Activated CD8-positive, alpha-beta memory T cell treated with anti-CD3 and anti-CD28 coated beads, Interleukin-2, amount 10 ng/mL, durations not matched to agents 7 days and 5 days (primary cell): ENCODE results near the gene CSF3. TPM values are rescaled to one million over a fixed set of nuclear protein-coding genes. Genes with fewer than 3 reads are reported as not detected.

Source experiments
- ATAC-seq: fragments of 150-1000 bp; cut with Tn5 transposase; one replicate; pipeline ENCODE4 v1.10.0; 2021; ENCODE audit warnings: moderate library complexity
- CTCF ChIA-PET: fragments of 350-600 bp; sonication (Branson Sonifier 250); formaldehyde crosslinking; loops from one replicate; lab custom pipeline; 2021; ENCODE audit warnings: antibody characterized with exemption; lab: Charles Lee
- DNase-seq: peaks from one replicate; pipeline ENCODE4 v3.0.0-alpha.2; 2020
- H3K27ac Mint-ChIP-seq: one replicate; pipeline ENCODE4 v1.8.0; 2021; ENCODE audit warnings: mild to moderate bottlenecking, mixed read lengths
- H3K27me3 Mint-ChIP-seq: one replicate; pipeline ENCODE4 v1.8.0; 2021; ENCODE audit warnings: mixed read lengths
- H3K36me3 Mint-ChIP-seq: one replicate; pipeline ENCODE4 v1.8.0; 2021; ENCODE audit warnings: mild to moderate bottlenecking, mixed read lengths
- H3K4me1 Mint-ChIP-seq: one replicate; pipeline ENCODE4 v1.8.0; 2021; ENCODE audit warnings: mixed read lengths
- H3K4me3 Mint-ChIP-seq: one replicate; pipeline ENCODE4 v1.8.0; 2021; ENCODE audit warnings: mild to moderate bottlenecking, moderate library complexity, mixed read lengths
- H3K9me3 Mint-ChIP-seq: one replicate; pipeline ENCODE4 v1.8.0; 2022; ENCODE audit warnings: low read depth, mixed read lengths
- total RNA-seq, 2 experiments: library from RNA; stranded (reverse); gene quantifications; one replicate each; pipeline ENCODE4 v1.2.3, GENCODE V29; 2021

The CSF3 gene
- total RNA-seq, 2 experiments from 2014 or later: not detected

DNA sequence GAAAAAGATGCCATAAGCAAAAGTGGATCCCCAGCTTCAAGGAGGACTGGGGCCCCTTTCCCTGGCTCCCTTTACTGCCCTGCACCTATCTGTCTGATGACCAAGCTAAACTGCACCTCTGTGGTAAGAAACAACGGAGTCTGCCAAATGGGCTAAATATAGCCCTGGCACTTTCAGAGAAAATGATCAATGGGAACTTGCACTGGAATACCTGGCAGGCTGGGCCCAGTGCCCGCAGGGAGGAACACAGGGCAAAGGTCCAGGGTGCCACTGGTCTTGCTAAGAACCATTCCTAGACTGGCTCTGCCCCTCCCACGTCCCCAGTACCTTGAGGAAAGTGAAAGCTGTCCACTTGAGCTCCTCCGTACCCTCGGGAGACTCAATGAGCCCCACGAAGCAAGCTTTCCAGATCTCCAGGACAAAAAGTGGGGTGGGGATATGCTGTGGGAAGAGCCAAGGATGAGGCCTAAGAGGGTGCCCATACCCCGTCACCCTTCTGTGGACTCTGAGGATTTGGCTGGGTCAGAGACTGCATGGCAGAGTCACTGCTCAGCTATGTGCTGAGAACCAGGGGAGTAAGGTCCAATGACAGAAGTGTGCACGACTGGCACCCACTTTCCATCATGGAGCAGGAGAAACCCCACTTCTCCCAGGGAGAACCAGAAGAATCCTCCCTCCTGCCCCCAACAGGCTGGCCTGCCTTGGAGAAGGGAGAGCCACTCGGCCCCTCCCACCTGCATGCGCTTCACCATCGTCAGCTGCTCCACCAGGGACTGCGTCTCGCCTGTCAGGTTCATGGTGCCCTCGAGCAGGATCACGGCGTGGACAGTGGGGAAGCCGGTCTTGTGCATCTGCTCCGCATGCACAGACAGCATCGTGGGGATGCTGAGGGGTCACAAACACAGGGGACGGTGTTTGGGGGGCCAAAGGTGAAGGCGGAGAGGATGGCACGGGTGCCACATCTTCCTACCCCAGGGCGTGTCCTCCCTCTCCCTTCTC, 17.4 kb downstream of the CSF3 start:
- no peaks in the 10 kb centered on the region for H3K9me3 Mint-ChIP-seq
- no peak overlapping the region for H3K4me3 Mint-ChIP-seq
- peaks cover 12% of the 10 kb centered on the region for H3K36me3 Mint-ChIP-seq
- CTCF ChIA-PET: interaction anchor here (0.7 kb wide), 1 partner anchor 18 kb away, joined by 3 read pairs; no protein-coding TSS in a partner anchor
- no peaks in the 10 kb centered on the region for H3K4me1 Mint-ChIP-seq
- DNase-seq: no peak
- no peaks in the 10 kb centered on the region for H3K27me3 Mint-ChIP-seq
- no peak for ATAC-seq
- H3K27ac Mint-ChIP-seq: no peak overlapping the region

DNA sequence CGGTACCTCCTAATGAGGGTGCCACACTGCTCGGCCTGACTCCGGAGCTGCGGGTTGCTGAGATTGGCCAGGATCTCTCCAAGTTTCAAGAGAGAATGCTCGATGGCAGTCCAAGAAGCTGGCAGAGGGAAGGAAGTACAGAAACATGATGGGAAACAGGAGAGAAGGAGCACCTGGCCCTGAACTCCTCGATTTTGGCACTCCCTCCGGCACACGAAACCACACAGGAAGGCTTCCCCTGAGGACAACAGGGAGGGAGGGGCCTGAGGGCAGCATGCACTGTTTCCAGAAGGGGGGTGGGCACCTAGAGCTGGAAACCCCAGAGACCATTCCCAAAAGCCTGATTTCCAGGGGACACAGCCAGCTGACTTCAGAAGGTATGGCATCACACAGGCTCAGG, 18.1 kb downstream of the CSF3 start:
- no peaks in the 10 kb centered on the region for H3K27me3 Mint-ChIP-seq
- H3K27ac Mint-ChIP-seq: no peak overlapping the region
- no peaks in the 10 kb centered on the region for H3K4me1 Mint-ChIP-seq
- peaks cover 12% of the 10 kb centered on the region for H3K36me3 Mint-ChIP-seq
- no peaks in the 10 kb centered on the region for H3K9me3 Mint-ChIP-seq
- CTCF ChIA-PET: no interaction called here
- no peak overlapping the region for H3K4me3 Mint-ChIP-seq
- DNase-seq (no peak), ATAC-seq (no peak)

DNA sequence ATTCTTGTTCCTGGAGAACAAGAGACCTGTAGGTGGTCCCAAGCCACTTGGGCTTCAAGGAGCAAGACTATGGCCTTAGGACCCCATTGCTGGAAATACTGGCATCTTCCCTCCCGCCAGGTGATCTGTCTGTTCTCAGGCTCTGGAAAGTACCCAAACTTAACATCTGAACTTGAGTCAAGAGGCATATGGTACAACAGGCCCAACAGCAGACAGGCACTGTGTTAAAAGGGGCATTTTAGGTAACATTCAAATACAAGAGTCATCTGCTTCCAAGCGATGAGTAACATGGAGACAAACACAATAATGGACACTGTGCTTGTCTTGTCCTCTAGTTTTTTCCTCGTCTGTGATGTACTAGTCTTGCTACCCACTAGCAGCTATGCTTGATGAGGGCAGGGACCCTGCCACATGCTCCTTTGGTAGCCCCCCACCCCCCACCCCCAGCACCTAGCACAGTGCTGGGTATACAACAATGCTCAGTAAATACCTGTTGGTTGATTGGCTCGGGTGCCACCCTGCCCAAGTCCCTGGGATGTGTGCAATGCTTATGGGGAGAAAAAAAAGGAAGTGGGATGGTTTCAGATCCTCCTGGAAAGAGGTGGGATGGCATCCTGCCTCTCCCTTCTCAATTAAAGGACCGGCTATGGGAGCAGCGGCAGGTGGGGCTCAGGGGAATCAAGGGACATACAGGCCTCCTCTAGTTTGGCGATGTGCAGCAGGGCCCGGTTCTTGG, 19.4 kb downstream of the CSF3 start:
- ATAC-seq (no peak), DNase-seq (no peak)
- CTCF ChIA-PET: interaction anchor here (1.3 to 3.6 kb wide), 3 partner anchors 7 to 78 kb away, joined by 3 to 23 read pairs (median 6); no protein-coding TSS in a partner anchor
- H3K36me3 Mint-ChIP-seq: peaks cover 8% of the 10 kb centered on the region
- no peaks in the 10 kb centered on the region for H3K27me3 Mint-ChIP-seq
- H3K4me1 Mint-ChIP-seq: no peaks in the 10 kb centered on the region
- no peaks in the 10 kb centered on the region for H3K9me3 Mint-ChIP-seq
- no peak overlapping the region for H3K27ac Mint-ChIP-seq
- no peak overlapping the region for H3K4me3 Mint-ChIP-seq

DNA sequence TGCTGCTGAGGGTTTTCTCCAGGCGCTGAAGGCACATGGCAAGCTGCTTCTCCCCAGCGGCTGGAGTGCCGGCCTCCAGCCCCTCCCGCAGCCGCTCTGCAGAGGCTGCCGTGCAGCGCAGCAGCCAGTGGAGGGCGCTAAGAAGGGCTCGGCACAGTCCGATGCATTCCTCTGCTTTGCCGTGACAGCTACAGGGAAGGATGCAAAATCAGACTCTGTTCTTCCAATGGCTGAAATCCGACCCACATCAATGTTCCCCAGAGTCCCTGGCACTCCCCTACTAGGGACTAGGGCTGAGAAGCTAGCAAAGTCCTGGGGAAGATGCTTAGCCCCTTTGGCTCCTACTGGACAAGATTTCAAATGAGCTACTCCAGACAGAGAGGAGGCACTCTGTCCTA, 19.9 kb downstream of the CSF3 start:
- ATAC-seq: no peak
- H3K36me3 Mint-ChIP-seq: peaks cover 6% of the 10 kb centered on the region
- no peaks in the 10 kb centered on the region for H3K27me3 Mint-ChIP-seq
- H3K27ac Mint-ChIP-seq: no peak overlapping the region
- DNase-seq: no peak
- CTCF ChIA-PET: interaction anchor here (1.3 to 3.6 kb wide), 3 partner anchors 8 to 78 kb away, joined by 3 to 23 read pairs (median 6); no protein-coding TSS in a partner anchor
- H3K9me3 Mint-ChIP-seq: no peaks in the 10 kb centered on the region
- no peak overlapping the region for H3K4me3 Mint-ChIP-seq
- no peaks in the 10 kb centered on the region for H3K4me1 Mint-ChIP-seq

DNA sequence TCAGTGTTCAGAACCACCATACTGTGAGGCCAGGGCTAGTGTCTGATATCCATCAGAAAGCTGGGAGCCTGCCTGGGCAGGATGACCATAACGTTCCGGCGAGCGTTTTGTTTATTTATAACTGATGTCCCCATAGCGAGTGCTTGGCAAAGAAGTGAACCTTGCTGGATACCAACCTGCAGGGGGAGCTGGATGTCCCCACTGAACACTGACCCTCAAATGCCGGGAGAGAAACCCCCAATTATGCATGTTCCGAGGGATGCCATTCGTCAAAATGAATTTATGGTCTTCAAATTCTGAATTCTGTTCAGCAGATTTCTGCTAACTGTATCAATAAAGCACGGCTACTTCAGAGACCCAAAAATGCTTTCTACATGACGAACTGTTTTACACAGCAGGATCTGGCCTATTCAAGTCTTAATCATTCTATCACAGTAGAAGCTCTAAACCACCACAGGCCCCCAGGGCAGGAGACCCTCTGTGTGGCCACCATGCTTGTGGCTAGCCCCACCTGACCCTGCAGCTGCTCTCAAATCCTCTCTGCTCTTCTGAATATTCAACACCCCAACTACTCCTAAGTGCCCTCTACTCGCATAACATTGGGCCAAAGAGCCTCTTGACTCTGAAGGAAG, 23.8 kb downstream of the CSF3 start:
- Mint-ChIP-seq H3K9me3 (no peaks in the 10 kb centered on the region), H3K4me1 (no peaks in the 10 kb centered on the region), H3K4me3 (no peak overlapping the region), H3K27me3 (no peaks in the 10 kb centered on the region), H3K36me3 (no peaks in the 10 kb centered on the region), H3K27ac (no peak overlapping the region)
- CTCF ChIA-PET: interaction anchor here (0.8 to 2.4 kb wide), 8 partner anchors 12 to 129 kb away, joined by 3 to 18 read pairs (median 3); no protein-coding TSS in a partner anchor
- DNase-seq (no peak), ATAC-seq (no peak)

DNA sequence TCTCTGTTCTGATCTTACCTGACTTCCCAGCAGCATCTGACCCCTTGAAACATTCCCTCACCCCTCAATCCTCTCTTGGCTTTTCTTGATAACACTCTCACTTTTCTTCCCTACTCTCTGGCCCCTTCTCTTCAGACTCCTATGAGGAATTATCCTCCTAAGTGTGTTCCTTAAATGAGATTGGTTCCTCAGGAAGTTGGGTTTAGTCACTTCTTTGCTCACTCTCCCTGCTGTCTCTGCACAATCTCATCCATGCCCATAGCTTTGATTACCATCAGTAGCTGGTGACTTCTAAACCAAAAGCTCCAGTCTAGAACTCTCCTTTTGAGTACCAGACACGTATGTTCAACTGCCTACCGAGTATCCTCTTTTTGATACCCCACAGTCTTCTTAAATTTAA, 26.0 kb downstream of the CSF3 start:
- H3K36me3 Mint-ChIP-seq: no peaks in the 10 kb centered on the region
- H3K9me3 Mint-ChIP-seq: no peaks in the 10 kb centered on the region
- no peak overlapping the region for H3K27ac Mint-ChIP-seq
- ATAC-seq (no peak), DNase-seq (no peak)
- CTCF ChIA-PET: interaction anchor here (0.6 to 1.4 kb wide), 5 partner anchors 14 to 45 kb away, joined by 3 to 5 read pairs (median 4); partner anchors contain the start of gene CSF3
- no peaks in the 10 kb centered on the region for H3K4me1 Mint-ChIP-seq
- no peak overlapping the region for H3K4me3 Mint-ChIP-seq
- no peaks in the 10 kb centered on the region for H3K27me3 Mint-ChIP-seq

DNA sequence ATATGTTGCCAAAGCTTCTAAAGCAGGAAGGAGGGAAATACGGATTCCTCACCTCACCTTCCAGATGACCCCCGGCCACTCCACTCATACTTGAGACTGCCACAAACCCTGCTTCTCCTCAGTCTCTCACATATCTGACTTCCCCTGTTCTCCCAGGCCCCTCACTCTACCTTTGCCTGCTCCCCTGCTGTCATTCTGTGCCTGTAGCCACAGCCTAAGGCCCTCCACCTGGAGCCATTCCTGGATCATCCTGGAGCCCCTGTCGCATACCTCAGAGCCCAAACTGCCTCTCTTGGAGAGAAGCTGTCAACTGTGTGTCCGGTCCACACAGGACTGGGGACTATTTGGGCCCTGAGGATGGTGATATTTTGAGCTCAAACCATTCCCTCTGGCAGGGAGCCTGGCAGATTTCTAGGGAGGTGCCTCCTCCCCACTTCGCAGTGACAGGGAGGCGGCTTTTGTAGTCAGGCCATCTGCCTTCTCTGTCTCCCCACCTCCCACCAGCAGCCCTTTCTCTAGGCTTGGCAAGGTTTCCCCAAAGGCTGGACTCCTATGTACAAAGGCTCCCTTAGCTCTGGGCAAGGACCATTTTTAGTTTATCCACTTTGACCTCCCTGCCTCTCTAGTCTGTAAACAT, 41.3 kb downstream of the CSF3 start:
- no peak overlapping the region for H3K27ac Mint-ChIP-seq
- no peaks in the 10 kb centered on the region for H3K9me3 Mint-ChIP-seq
- H3K36me3 Mint-ChIP-seq: peaks cover 7% of the 10 kb centered on the region
- peaks cover 12% of the 10 kb centered on the region for H3K27me3 Mint-ChIP-seq
- H3K4me3 Mint-ChIP-seq: no peak overlapping the region
- CTCF ChIA-PET: interaction anchor here (1.0 to 6.1 kb wide), 4 partner anchors 13 to 112 kb away, joined by 3 to 54 read pairs (median 12); no protein-coding TSS in a partner anchor
- DNase-seq (no peak), ATAC-seq (no peak)
- peaks cover 23% of the 10 kb centered on the region for H3K4me1 Mint-ChIP-seq

DNA sequence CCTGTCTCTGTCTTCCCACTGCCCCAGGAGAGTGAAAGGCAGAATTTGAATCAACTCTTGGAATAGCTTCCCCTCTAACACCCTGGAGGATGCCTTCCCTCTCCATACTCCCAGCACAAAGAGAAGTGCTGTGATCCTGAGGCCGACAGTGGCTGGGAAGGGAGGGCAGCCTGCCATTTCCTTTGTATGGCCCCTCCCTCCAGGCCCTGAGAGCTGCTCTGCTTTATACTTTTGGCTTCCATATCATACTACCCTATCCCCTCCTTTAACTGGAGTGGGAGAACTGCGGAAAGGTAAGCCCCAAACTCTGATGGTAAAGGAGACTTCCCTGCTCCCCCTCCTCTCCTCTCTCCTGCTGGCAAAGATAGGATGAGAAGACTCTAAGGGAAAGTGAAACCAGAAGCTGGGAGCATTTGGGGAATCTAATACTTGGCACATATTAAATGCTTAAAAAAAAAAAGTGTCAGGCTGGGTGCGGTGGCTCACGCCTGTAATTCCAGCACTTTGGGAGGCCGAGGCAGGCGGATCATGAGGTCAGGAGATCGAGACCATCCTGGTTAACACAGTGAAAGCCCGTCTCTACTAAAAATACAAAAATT, 43.0 kb downstream of the CSF3 start:
- no peaks in the 10 kb centered on the region for H3K9me3 Mint-ChIP-seq
- CTCF ChIA-PET: interaction anchor here (1.1 to 2.5 kb wide), 8 partner anchors 10 to 66 kb away, joined by 3 to 19 read pairs (median 3); no protein-coding TSS in a partner anchor
- H3K36me3 Mint-ChIP-seq: peaks cover 2% of the 10 kb centered on the region
- H3K27ac Mint-ChIP-seq: no peak overlapping the region
- DNase-seq: no peak
- H3K27me3 Mint-ChIP-seq: peaks cover 21% of the 10 kb centered on the region
- H3K4me1 Mint-ChIP-seq: peaks cover 23% of the 10 kb centered on the region
- no peak for ATAC-seq
- H3K4me3 Mint-ChIP-seq: no peak overlapping the region

DNA sequence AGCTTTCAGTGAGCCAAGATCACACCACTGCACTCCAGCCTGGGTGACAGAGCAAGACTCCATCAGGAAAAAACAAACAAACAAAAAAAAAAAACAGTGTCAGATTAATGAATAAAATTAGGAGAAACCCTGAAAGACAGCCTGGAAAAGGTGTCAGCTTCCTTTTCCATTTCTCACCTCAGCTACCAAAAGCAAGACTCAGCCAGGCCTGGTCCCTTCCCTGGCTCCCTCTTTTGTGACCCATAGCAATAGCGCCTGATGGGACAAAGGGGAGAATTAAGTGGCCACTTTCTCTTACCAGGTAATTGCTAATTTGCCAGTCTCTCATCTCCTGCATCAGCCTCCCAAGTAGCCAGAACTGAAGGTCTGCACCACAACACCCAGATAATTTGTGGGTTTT, 43.6 kb downstream of the CSF3 start:
- no peak overlapping the region for H3K27ac Mint-ChIP-seq
- no peak overlapping the region for H3K4me3 Mint-ChIP-seq
- peaks cover 22% of the 10 kb centered on the region for H3K4me1 Mint-ChIP-seq
- H3K36me3 Mint-ChIP-seq: peaks cover 2% of the 10 kb centered on the region
- no peak for DNase-seq
- H3K9me3 Mint-ChIP-seq: no peaks in the 10 kb centered on the region
- peaks cover 22% of the 10 kb centered on the region for H3K27me3 Mint-ChIP-seq
- CTCF ChIA-PET: interaction anchor here (1.1 to 2.5 kb wide), 8 partner anchors 9 to 65 kb away, joined by 3 to 19 read pairs (median 3); no protein-coding TSS in a partner anchor
- ATAC-seq: no peak

DNA sequence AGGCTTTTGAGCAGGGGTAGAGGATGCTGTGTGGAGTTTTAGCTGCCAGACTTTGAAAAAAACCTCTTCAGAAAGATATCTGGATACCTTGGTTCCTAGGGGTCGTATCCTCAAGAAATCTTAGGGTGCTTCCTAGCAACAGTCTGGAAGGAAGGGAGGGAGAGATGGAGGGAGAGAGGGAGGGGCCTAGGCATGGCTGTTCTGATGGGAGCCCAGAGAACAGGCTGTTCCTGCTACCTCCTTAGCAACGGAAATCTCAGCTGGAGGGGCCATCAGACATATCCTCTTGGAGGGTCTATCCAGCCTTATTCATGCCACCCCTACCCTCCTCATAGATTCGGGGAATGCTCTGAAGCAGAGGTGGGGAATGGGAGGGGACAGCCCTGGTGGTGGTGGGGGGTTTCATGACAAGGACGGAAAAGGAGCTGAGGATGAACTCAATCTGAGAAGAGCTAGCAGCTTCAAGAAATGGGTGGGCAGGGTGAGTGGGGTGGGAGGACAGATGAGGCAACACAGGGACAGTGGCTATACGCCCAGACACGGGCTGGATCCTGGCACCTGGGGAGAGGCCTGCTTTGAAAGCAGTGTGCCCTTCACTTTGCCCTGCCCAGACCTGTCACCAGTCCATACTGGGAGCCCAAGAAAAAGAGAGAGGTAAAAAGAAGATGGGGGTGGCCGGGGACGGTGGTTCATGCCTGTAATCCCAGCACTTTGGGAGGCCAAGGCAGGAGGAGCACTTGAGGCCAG, 44.7 kb downstream of the CSF3 start:
- ATAC-seq (no peak), DNase-seq (no peak)
- no peak overlapping the region for H3K27ac Mint-ChIP-seq
- peaks cover 25% of the 10 kb centered on the region for H3K4me1 Mint-ChIP-seq
- H3K9me3 Mint-ChIP-seq: no peaks in the 10 kb centered on the region
- no peak overlapping the region for H3K4me3 Mint-ChIP-seq
- peaks cover 26% of the 10 kb centered on the region for H3K27me3 Mint-ChIP-seq
- H3K36me3 Mint-ChIP-seq: no peaks in the 10 kb centered on the region
- CTCF ChIA-PET: interaction anchor here (1.0 to 2.5 kb wide), 4 partner anchors 8 to 15 kb away, joined by 3 to 19 read pairs (median 3); no protein-coding TSS in a partner anchor

DNA sequence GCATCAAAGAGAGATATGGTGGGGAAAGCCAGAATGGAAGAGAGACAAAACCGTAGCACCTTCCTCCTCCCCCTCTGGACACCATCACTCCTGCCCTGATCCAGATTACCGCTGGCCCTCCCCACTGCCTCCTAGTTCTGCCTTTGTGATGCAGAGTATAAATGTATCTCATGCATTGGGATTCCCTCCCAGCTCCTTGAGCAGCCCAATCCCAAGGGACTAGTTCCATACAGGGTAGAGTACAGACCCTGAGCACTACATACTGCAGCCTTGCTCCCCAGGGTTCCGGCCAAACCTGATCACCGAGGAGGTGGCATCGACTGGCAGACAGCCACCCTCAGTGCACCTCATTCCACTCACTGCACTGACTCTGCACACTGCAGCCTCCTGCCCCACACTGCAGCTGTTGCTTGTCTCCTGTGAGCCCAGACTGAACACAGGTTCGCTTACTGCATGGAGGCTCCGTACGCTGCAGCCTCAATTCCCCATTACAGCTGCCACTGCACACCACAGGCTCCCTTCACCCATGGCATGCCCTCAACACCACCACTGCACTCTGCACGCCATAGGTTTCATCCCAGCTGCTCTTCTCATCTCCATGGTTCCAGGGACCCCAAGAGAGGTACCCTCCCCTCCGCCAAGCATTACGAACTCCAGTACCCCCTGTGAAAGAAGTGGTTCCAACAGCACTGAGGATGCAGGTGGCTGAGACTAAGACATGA, 45.8 kb downstream of the CSF3 start:
- Mint-ChIP-seq H3K27me3 (peaks cover 26% of the 10 kb centered on the region), H3K36me3 (no peaks in the 10 kb centered on the region), H3K9me3 (no peaks in the 10 kb centered on the region), H3K4me1 (peaks cover 21% of the 10 kb centered on the region), H3K27ac (no peak overlapping the region), H3K4me3 (peak overlapping the region; percentile 69)
- DNase-seq (no peak), ATAC-seq (no peak)
- CTCF ChIA-PET: interaction anchor here (0.9 to 7.0 kb wide), 4 partner anchors 8 to 132 kb away, joined by 3 to 85 read pairs (median 3); no protein-coding TSS in a partner anchor
